GM18867 (cell line): Measurements from ENCODE around the gene CD9.
"Not testable (repeated sequence)": the region's sequence is repeated elsewhere in the genome, so short reads cannot be mapped to it uniquely, and the experiment has no call there.

Experiments
- ATAC-seq: cut with Tn5 transposase; IDR thresholded peaks from one replicate; pipeline ENCODE4 v1.9.1; 2021; ENCODE audit warnings: mild to moderate bottlenecking, moderate library complexity; ENCODE audit not compliant: unreplicated experiment

CD9 gene

GRCh38 chr12:6178981-6179761 lies 21.0 kb upstream of the CD9 start:
- ATAC-seq: no peak

GRCh38 chr12:6180268-6181051 lies 19.7 kb upstream of the CD9 start:
- no peak for ATAC-seq

DNA sequence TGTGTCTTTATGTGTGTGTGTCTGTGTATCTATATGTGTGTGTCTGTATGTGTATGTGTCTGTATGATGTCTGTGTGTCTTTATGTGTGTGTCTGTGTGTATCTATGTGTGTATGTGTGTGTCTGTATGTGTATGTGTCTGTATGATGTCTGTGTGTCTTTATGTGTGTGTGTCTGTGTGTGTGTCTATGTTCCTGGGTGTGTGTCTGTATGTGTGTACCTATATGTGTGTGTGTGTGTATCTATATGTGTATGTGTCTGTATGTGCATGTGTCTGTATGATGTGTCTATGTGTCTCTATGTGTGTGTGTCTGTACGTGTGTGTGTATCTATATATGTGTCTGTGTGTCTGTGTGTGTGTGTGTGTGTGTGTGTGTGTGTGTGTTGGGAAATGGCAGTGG lies 19.0 kb upstream of the CD9 start:
- ATAC-seq: no peak

DNA sequence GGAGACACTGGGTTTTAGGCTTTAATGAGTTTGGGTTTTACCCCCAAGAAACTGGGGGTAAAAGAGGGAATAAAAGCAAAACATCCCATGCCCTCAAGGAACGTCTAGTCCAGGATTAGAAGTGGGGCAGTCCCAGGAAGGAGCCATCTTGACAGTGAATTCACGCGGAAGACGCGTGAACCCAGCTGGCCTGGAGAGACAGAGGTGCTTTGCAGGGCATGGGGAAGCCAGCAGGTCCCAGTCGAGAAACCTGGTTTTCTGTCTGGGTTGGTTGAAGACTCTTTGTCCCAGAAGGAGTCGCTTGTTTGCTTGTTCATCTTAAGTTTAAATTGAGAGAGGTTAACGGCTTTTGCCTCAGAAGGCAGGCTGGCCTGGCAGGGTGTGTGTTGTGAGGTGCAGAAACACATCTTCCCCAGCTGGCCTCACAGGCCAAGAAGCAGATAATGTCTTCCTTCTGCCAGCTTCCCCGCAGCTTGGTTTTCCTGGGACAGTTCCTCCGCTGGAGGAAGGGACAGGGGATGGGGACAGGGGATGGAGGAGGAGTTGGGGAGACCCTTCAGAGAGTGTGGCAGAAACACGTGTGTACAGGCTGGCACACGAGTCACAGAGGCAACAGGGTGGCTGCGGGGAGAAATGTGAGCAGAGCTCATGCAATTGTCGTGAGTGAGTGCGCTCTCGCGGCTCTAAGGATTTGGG lies 18.5 kb upstream of the CD9 start:
- ATAC-seq: no peak

DNA sequence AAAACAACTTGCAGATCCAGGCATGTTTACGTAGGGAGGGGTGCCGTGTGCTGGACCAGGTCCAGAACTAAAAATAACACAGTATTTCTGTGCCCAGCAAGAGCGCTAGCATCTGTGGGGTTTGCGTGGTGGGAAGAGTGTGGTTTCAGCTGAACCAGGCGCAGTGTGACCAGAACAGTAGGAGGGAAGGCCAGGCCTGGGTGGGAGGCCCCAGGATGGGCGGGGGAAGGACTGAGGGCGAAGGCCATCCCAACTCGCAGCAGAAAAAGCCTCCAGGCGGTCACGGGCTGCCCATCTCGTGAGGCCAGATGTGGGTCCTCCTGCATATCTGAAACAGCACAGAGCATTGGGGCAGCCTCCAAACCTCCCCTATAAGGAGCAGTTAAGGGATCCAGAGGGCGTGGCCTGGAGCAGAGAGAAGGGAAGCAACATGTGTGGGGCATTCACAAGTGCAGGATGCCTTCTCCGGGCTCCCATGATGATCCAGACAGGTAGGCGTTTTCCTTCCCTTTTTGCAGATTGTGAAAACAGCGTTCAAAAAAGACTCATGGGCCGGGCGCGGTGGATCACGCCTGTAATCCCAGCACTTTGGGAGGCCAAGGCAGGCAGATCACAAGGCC lies 17.8 kb upstream of the CD9 start:
- no peak for ATAC-seq

DNA sequence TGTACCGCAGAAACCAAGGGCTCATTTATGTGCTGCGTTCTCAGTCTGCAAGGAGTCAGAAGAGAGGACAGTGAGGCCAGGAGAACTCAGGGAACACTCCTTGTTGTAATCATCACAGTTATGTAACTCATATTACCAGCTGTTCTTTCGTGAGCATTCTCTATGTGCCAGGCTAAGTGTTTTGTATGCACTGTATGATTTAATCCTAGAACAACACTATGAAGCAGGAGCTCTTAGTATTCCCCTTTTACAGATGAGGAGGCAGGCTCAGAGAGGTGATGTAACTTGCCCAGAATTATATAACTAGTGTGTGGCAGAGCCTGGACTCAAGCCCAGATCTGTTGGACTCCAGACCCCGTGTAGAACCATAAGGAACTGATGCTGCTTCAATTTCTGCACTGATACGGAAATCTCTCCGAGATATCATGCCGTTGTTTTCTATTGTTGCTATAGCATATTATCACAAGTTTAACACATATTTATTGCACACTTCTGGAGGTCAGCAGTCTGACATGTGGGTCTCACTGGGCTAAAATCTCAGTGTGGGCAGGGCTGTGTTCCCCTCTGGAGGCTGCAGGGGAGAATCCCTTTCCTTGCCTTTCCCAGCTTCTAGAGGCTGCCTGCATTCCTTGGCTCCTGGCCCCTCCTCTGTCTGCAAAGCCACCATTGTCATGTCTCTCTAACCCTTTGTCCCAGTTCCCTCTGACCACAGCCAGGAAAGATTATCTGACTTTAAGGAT lies 16.3 kb upstream of the CD9 start:
- no peak for ATAC-seq

DNA sequence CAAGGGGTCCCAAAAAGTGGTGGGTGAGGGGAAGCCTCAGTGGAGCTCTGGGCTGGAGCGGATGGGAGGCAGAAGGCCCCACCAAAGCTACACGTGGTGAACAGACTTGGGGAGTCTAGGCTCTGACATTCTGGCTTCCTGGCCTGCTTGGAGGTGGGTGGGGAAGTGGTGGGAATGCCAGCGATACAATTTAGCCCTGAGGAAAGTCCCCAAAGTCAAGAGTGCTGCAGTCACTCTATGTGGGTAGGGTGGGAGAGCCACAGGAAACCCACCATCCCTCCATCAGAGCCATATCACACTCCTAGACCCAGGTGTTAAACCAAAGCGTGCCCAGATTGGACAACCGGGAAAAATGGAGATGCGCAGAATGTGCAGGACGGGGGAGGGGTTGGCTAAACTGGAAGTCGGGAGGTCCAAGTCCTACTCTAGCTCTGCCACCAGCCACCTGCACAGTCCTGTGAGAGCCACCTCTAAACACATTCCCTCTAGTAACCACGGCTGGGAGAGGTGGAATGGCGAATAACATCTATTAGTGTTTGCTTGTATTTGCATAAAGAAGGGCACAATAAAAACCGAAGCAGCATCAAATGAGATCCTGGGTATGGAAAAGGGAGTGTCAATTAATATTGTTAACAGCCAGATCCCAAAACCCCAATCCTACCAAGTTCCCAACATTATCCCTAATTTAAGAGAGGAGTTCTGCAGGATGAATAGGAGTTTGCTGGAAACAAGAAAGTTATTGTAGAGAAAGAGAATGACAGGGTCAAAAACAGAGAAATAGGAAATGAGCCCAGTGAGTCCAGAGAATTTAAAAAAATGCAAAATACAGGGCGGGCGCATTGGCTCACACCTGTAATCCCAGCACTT lies 14.0 kb upstream of the CD9 start:
- ATAC-seq: no peak

DNA sequence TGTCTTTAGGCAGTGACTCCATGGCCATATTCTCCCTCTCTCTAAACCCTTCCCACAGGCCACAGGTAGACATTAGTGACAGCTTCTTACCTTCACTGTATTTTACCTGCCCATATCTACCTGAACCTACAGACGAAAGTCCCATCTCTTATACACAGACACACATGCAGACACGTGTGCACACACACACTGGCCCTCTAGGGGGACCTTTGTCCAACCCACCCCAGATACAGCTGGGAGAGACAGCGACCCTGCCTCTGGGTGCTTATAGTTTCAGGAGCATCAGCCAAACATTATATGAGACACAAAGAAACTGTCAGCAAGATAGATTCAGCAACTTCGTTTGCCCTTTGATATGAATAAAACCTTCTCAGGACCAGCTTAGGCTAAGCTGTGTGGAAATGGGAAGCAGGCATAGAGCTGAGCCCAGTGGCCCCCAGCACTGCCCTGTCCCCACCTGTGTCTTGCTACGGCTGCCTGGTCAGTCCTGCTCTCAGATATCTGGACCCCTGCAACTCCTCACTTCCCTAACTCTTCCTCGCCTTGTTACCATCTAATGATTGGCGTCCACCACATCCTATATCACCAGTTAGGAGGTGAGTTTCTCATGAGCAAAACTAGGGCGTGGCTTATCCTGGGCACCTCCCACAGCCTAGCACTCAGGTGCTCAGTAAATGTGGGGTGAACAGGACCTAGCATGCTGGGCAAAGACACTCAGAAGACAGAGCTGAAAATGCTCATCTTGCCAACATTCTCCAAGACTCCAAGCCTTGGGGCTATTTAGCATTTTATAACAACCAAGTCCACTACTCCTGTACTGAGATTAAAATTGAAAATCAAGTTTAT lies 12.0 kb upstream of the CD9 start:
- ATAC-seq: no peak

GRCh38 chr12:6189028-6189427 lies 11.2 kb upstream of the CD9 start:
- ATAC-seq: no peak

DNA sequence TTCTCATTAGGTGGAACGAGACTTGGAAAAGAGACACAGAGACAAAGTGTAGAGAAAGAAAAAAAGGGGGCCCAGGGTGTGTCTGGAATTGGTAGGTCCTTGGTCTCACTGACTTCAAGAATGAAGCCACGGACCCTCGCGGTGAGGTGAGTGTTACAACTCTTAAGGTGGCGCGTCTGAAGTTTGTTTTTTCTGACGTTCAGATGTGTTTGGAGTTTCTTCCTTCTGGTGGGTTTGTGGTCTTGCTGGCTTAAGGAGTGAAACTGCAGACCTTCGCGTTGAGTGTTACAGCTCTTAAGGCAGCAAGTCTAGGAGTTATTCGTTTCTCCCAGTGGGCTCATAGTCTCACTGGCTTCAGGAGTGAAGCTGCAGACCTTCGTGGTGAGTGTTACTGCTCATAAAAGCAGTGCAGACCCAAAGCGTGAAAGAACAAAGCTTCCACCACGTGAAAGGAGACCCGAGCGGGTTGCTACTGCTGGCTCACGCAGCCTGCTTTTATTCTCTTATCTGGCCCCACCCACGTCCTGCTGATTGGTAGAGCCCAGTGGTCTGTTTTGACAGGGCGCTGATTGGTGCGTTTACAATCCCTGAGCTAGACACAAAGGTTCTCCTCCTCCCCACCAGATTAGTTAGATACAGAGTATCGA lies 10.1 kb upstream of the CD9 start:
- ATAC-seq: not testable (repeated sequence)

DNA sequence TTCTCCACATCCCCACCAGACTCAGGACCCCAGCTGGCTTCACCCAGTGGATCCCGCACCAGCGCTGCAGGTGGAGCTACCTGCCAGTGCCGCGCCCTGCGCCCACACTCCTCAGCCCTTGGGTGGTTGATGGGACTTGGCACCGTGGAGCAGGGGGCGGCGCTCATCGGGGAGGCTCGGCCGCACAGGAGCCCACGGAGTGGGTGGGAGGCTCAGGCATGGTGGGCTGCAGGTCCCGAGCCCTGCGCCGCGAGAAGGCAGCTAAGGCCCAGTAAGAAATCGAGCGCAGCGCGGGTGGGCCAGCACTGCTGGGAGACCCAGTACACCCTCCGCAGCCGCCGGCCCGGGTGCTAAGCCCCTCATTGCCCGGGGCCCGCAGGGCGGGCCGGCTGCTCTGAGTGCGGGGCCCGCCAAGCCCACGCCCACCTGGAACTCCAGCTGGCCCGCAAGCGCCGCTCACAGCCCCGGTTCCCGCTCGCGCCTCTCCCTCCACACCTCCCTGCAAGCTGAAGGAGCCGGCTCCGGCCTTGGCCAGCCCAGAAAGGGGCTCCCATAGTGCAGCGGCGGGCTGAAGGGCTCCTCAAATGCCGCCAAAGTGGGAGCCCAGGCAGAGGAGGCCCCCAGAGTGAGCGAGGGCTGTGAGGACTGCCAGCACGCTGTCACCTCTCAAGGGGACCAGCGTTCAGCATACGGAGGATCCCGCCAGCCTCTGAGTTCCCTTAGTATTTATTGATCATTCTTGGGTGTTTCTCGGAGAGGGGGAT lies 9.3 kb upstream of the CD9 start:
- ATAC-seq: not testable (repeated sequence)

- no peak for ATAC-seq
Observed at GRCh38 chr12:6192604-6193380, 7.4 kb upstream of the CD9 start.

- no peak for ATAC-seq
Observed at GRCh38 chr12:6193853-6194815, 6.1 kb upstream of the CD9 start.

DNA sequence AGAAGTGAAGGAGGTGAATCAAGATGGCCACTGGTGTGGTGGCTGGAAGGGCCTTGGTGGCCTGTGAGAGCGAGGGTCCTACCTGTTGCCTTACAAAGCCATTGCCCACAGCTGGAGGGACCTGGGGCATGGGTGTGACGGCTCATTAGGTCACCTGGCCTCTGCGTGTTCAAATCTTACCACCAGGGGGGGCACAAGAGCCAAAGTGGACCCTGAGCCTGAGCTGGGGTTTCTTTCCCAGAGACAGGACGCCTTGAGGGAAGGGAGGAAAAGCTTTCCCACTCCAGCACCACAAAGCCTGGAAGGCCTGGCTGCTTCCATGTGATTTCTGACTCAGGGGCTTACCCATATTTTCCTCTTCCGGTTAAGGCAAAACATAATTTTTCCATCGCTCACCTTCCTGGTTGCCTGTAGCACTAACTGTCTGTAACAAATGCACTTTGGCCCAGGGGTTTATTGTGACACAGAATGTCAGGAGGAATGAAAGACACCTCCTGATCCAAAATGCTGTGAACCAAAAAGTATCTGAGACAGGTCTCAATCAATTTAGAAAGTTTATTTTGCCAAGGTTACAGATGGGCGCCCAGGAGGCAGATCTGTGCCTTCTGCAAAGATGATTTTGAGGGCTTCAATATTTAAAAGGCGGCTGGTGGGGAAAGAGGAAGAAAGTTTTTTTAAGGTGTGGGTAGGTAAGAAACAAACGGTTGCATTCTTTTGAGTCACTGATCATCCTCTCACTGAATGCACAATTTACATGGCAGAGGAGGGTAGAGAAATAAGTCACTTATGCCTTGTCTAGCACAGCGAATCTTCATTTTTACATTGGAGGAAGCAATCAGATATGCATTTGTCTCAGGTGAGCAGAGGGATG lies 4.3 kb upstream of the CD9 start:
- ATAC-seq: no peak

- no peak for ATAC-seq
Observed at GRCh38 chr12:6198051-6198450, 2.1 kb upstream of the CD9 start.
